CD4-positive, alpha-beta T cell (primary cell): ENCODE data around the gene ALKBH5. TPM values are rescaled to one million over a fixed set of nuclear protein-coding genes. Genes with fewer than 3 reads are reported as not detected.

ENCODE experiments used
- ATAC-seq: fragments of 200-7000 bp; cut with Tn5 transposase; one replicate; pipeline ENCODE4 v1.10.0; 2022; ENCODE audit warnings: mild to moderate bottlenecking; ENCODE audit not compliant: poor library complexity
- CTCF ChIA-PET: fragments of 350-600 bp; sonication (Branson Sonifier 250); formaldehyde crosslinking; loops from one replicate; lab custom pipeline; 2021; ENCODE audit warnings: antibody characterized with exemption, inconsistent platforms; lab: Charles Lee
- POLR2A ChIA-PET: fragments of 350-600 bp; sonication (Branson Sonifier 250); formaldehyde crosslinking; loops from one replicate; lab custom pipeline; 2021; ENCODE audit warnings: antibody characterized with exemption, inconsistent platforms; lab: Charles Lee
- DNase-seq, 14 experiments: peaks; one replicate each; pipeline ENCODE4 v3.0.0-alpha.2; 2013 to 2020; ENCODE audit warnings: mixed read lengths in 2 of 14
- H3K27ac ChIP-seq, 2 donors: one replicate each; pipeline versions ENCODE4 v1.5.1 to v1.7.0; 2013; ENCODE audit warnings: low read length in 2 of 2, low read depth in 1 of 2, mild to moderate bottlenecking in 1 of 2
- H3K27me3 ChIP-seq, 2 experiments: 1 replicate in 1 of 2; 2 replicates in 1 of 2; pipeline versions ENCODE4 v1.6.1 to v1.7.0; 2013; ENCODE audit warnings: low read length in 2 of 2, control low read depth in 1 of 2, mild to moderate bottlenecking in 1 of 2, moderate library complexity in 1 of 2; ENCODE audit not compliant: insufficient read depth in 2 of 2, control insufficient read depth in 1 of 2
- H3K36me3 ChIP-seq: one replicate; pipeline ENCODE4 v1.6.1; 2013; ENCODE audit warnings: low read length, control low read depth; ENCODE audit not compliant: insufficient read depth
- H3K4me1 ChIP-seq: one replicate; pipeline ENCODE4 v1.6.1; 2013; ENCODE audit warnings: low read length, control low read depth; ENCODE audit not compliant: insufficient read depth
- H3K4me3 ChIP-seq: one replicate; pipeline ENCODE4 v1.5.1; 2013; ENCODE audit warnings: mild to moderate bottlenecking, low read length, moderate library complexity
- H3K9me3 ChIP-seq, 2 experiments: 1 replicate in 1 of 2; 2 replicates in 1 of 2; pipeline versions ENCODE4 v1.6.1 to v1.7.0; 2013; ENCODE audit warnings: low read length in 2 of 2, mild to moderate bottlenecking in 2 of 2, control low read depth in 1 of 2, moderate library complexity in 1 of 2; ENCODE audit not compliant: control insufficient read depth in 1 of 2, insufficient read depth in 1 of 2
- H3K27ac Mint-ChIP-seq: one replicate; pipeline ENCODE4 v1.8.0; 2020; ENCODE audit warnings: mixed read lengths
- H3K27me3 Mint-ChIP-seq: one replicate; pipeline ENCODE4 v1.8.0; 2021; ENCODE audit warnings: mixed read lengths
- H3K36me3 Mint-ChIP-seq: one replicate; pipeline ENCODE4 v1.8.0; 2021; ENCODE audit warnings: low read depth, mixed read lengths
- H3K4me1 Mint-ChIP-seq: one replicate; pipeline ENCODE4 v1.8.0; 2021; ENCODE audit warnings: low read depth, mixed read lengths
- H3K4me3 Mint-ChIP-seq: one replicate; pipeline ENCODE4 v1.8.0; 2020; ENCODE audit warnings: mild to moderate bottlenecking, mixed read lengths
- H3K9me3 Mint-ChIP-seq: one replicate; pipeline ENCODE4 v1.8.0; 2020; ENCODE audit warnings: mixed read lengths
- intact Hi-C, 2 experiments: fragments of 100-400 bp; cut with DNase I in 1 of 2; cut with micrococcal nuclease in 1 of 2; formaldehyde crosslinking; loops; one replicate each; pipeline versions ENCODE4 v1.15.1 to v1.9.0; 2023 to 2025; cut with DNase I, micrococcal nuclease
- total RNA-seq, 174 experiments: library from RNA in 2 of 174; stranded (reverse) in 2 of 174; gene quantifications; one replicate each; pipeline ENCODE4 v1.2.3 and lab custom pipeline; 2021 to 2026
- TF ChIP-seq, protein P1 (sequence below): fragments of 200-600 bp; IDR thresholded peaks from one replicate; pipeline ENCODE4 v1.8.0; 2022; ENCODE audit warnings: antibody characterized with exemption, mild to moderate bottlenecking

The ALKBH5 gene
- total RNA-seq, 2 experiments from 2014 or later = 117 to 119 TPM

DNA sequence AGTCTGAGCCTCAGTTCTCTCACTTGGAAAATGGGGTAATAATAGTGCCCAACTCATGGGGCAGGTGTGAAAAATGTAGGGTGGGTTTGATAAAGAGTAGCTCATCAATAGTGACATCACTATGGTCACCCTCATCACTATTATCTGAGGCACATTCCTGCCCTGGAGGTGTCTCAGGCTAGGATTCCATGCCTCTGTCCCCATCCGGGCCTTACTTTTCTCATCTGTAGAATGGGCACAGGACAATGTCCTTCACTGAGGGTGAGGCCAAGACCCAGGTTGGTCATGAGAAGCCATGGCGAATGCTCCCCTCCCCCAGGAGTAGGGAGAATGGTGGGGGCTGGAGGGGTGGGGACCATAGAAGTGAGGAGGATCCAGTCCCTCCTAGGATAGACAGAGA lies 44.5 kb upstream of the ALKBH5 start:
- no peaks in the 10 kb centered on the region for H3K36me3 Mint-ChIP-seq
- Histone ChIP-seq H3K27ac (no peak overlapping the region), H3K27me3 (no peaks in the 10 kb centered on the region), H3K36me3 (no peaks in the 10 kb centered on the region), H3K4me1 (peaks cover 9% of the 10 kb centered on the region), H3K4me3 (no peak overlapping the region), H3K9me3 (no peaks in the 10 kb centered on the region)
- DNase-seq = no peak
- no peak overlapping the region for H3K27ac Mint-ChIP-seq
- POLR2A ChIA-PET = no interaction called here
- TF ChIP-seq, protein P1, sequence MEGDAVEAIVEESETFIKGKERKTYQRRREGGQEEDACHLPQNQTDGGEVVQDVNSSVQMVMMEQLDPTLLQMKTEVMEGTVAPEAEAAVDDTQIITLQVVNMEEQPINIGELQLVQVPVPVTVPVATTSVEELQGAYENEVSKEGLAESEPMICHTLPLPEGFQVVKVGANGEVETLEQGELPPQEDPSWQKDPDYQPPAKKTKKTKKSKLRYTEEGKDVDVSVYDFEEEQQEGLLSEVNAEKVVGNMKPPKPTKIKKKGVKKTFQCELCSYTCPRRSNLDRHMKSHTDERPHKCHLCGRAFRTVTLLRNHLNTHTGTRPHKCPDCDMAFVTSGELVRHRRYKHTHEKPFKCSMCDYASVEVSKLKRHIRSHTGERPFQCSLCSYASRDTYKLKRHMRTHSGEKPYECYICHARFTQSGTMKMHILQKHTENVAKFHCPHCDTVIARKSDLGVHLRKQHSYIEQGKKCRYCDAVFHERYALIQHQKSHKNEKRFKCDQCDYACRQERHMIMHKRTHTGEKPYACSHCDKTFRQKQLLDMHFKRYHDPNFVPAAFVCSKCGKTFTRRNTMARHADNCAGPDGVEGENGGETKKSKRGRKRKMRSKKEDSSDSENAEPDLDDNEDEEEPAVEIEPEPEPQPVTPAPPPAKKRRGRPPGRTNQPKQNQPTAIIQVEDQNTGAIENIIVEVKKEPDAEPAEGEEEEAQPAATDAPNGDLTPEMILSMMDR = no peak
- H3K4me1 Mint-ChIP-seq = peaks cover 5% of the 10 kb centered on the region
- CTCF ChIA-PET = no interaction called here
- intact Hi-C loops = loop anchor here in 1 of 2 experiments (1.0 kb wide), 1 partner anchor 45 kb away; no protein-coding TSS in a partner anchor
- H3K27me3 Mint-ChIP-seq = peaks cover 5% of the 10 kb centered on the region
- no peaks in the 10 kb centered on the region for H3K9me3 Mint-ChIP-seq
- no peak for ATAC-seq
- no peak overlapping the region for H3K4me3 Mint-ChIP-seq

DNA sequence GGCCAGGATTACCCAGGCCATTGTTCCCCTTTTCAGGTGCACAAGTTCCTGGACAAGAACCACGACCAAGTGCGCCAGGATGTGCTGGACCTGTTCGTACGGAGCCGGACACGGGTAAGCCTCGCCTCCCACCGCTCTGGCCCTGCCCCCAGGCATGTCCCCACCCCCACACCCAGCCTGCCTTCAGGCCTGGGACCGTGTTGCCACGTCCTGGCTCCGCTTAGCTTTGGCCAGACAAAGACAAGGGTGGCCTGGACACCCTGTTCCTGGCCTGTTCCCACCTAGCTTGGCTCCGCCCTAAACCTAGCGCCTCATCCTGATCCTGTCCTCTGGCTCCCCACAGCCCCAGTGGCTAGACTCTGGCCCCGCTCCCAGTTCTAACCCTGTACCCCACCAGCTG lies 44.1 kb upstream of the ALKBH5 start:
- no peak overlapping the region for H3K4me3 Mint-ChIP-seq
- Histone ChIP-seq H3K27me3 (no peaks in the 10 kb centered on the region), H3K36me3 (no peaks in the 10 kb centered on the region), H3K27ac (no peak overlapping the region), H3K9me3 (no peaks in the 10 kb centered on the region), H3K4me1 (peaks cover 9% of the 10 kb centered on the region), H3K4me3 (no peak overlapping the region)
- ChIA-PET CTCF (no interaction called here), POLR2A (no interaction called here)
- TF ChIP-seq, protein P1 = no peak
- H3K27ac Mint-ChIP-seq = no peak overlapping the region
- peaks cover 5% of the 10 kb centered on the region for H3K27me3 Mint-ChIP-seq
- no peaks in the 10 kb centered on the region for H3K9me3 Mint-ChIP-seq
- peaks cover 5% of the 10 kb centered on the region for H3K4me1 Mint-ChIP-seq
- H3K36me3 Mint-ChIP-seq = no peaks in the 10 kb centered on the region
- ATAC-seq (no peak), DNase-seq (no peak)
- intact Hi-C loops = loop anchor here in 1 of 2 experiments (1.0 kb wide), 1 partner anchor 45 kb away; no protein-coding TSS in a partner anchor

DNA sequence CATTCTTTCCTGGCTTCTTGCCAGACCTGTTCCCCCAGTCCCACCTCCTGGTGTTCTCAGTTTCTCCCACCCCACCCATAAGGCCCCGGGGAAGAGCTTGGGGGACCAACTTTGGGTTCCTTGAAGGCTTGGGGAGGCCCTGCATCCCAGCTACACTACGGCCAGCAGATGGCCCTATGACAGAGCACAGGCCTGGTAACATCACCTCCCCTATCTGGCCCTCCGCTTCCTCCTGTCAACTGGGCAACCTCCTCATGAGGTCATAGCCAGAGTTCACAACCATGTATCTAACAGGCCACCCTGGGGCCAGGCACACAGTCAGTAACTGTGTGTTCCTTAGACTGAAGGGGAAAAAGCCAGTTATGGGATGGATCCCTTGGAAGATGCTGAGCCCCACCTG lies 43.7 kb upstream of the ALKBH5 start:
- Histone ChIP-seq H3K4me1 (peaks cover 9% of the 10 kb centered on the region), H3K9me3 (no peaks in the 10 kb centered on the region), H3K27ac (no peak overlapping the region), H3K36me3 (no peaks in the 10 kb centered on the region), H3K4me3 (no peak overlapping the region), H3K27me3 (no peaks in the 10 kb centered on the region)
- Mint-ChIP-seq H3K4me3 (no peak overlapping the region), H3K27ac (no peak overlapping the region), H3K9me3 (no peaks in the 10 kb centered on the region), H3K4me1 (peaks cover 5% of the 10 kb centered on the region), H3K36me3 (no peaks in the 10 kb centered on the region), H3K27me3 (peaks cover 5% of the 10 kb centered on the region)
- intact Hi-C loops = loop anchor here (1.0 to 5.0 kb wide), 4 partner anchors 21 to 77 kb away; no protein-coding TSS in a partner anchor
- ChIA-PET POLR2A (no interaction called here), CTCF (no interaction called here)
- TF ChIP-seq, protein P1 = no peak
- no peak for ATAC-seq
- no peak for DNase-seq
